ENCODE results near the gene ATP1A1. TPM values are rescaled to one million over a fixed set of nuclear protein-coding genes. Genes with fewer than 3 reads are reported as not detected.
A peak's percentile ranks its signal among the peaks of the same experiment; 100 is the strongest.

ATP1A1 gene
- total and polyA plus RNA-seq, 12 donors = 73.6 to 624 (median 203) TPM

- Histone ChIP-seq H3K4me3 (no peak overlapping the region), H3K4me1 (peaks cover 0 to 15% (median 0%) of the 10 kb centered on the region in 9 donors), H3K36me3 (no peaks in the 10 kb centered on the region), H3K9me3 (no peaks in the 10 kb centered on the region), H3K27ac (peak overlapping the region in 1 of 10 donors; percentile 57), H3K27me3 (no peaks in the 10 kb centered on the region)
- DNase-seq = no peak
- no peak for ATAC-seq
- TF ChIP-seq CTCF (IDR thresholded peaks at IDR 0.05) = no peak
- WGBS, 2 donors = 67 to 71% methylated on average over 4 of the region's 4 CpGs
- intact Hi-C loops (cut with DNase I) = loop anchor here in 1 of 10 donors (10.0 kb wide), 1 partner anchor 211 kb away; no protein-coding TSS in a partner anchor
Measured at GRCh38 chr1:116356067-116356466, 17.0 kb upstream of the ATP1A1 start.

- H3K9me3 ChIP-seq = no peaks in the 10 kb centered on the region
- H3K27me3 ChIP-seq = no peaks in the 10 kb centered on the region
- DNase-seq = no peak
- TF ChIP-seq CTCF (IDR thresholded peaks at IDR 0.05) = no peak
- 58 to 68% methylated on average over 2 of the region's 2 CpGs for WGBS, 2 donors
- no peaks in the 10 kb centered on the region for H3K36me3 ChIP-seq
- H3K27ac ChIP-seq = peak overlapping the region in 1 of 10 donors; percentile 57
- no peak overlapping the region for H3K4me3 ChIP-seq
- intact Hi-C loops (cut with DNase I) = loop anchor here in 1 of 10 donors (10.0 kb wide), 1 partner anchor 212 kb away; no protein-coding TSS in a partner anchor
- peaks cover 0 to 15% (median 0%) of the 10 kb centered on the region in 9 donors for H3K4me1 ChIP-seq
- ATAC-seq = peak in 2 of 8 donors; percentile 28 to 44
Measured at GRCh38 chr1:116356673-116357072, 16.4 kb upstream of the ATP1A1 start.

GRCh38 chr1:116357487-116357886 is 15.6 kb upstream of the ATP1A1 start:
- H3K27ac ChIP-seq = peak overlapping the region in 1 of 10 donors; percentile 5
- no peaks in the 10 kb centered on the region for H3K27me3 ChIP-seq
- H3K36me3 ChIP-seq = no peaks in the 10 kb centered on the region
- H3K9me3 ChIP-seq = no peaks in the 10 kb centered on the region
- ATAC-seq (no peak), DNase-seq (no peak)
- intact Hi-C loops (cut with DNase I) = loop anchor here in 1 of 10 donors (10.0 kb wide), 1 partner anchor 213 kb away; no protein-coding TSS in a partner anchor
- 100% methylated on average over 1 of the region's 1 CpG for WGBS, 2 donors
- TF ChIP-seq CTCF (IDR thresholded peaks at IDR 0.05) = no peak
- no peak overlapping the region for H3K4me3 ChIP-seq
- H3K4me1 ChIP-seq = peaks cover 0 to 15% (median 0%) of the 10 kb centered on the region in 9 donors

- Histone ChIP-seq H3K36me3 (no peaks in the 10 kb centered on the region), H3K27me3 (no peaks in the 10 kb centered on the region), H3K27ac (no peak overlapping the region), H3K4me3 (no peak overlapping the region), H3K4me1 (peaks cover 0 to 15% (median 0%) of the 10 kb centered on the region in 9 donors), H3K9me3 (no peaks in the 10 kb centered on the region)
- DNase-seq (no peak), ATAC-seq (no peak)
- intact Hi-C loops (cut with DNase I) = loop anchor here in 1 of 10 donors (10.0 kb wide), 1 partner anchor 214 kb away; no protein-coding TSS in a partner anchor
- no peak for TF ChIP-seq CTCF (IDR thresholded peaks at IDR 0.05)
- WGBS, 2 donors = 75 to 86% methylated on average over 2 of the region's 2 CpGs
Measured at GRCh38 chr1:116359060-116359830, 13.8 kb upstream of the ATP1A1 start.
